SK-N-SH treated with all-trans-retinoic acid at 6 μM for 48 hours (cell line): ENCODE measurements around the gene UBA7.

Experiments used
- ARNTL ChIP-seq: fragments of 450-650 bp; formaldehyde crosslinking; IDR thresholded peaks from 2 replicates; pipeline ENCODE4 v1.5.0; 2020; ENCODE audit warnings: low read depth, mild to moderate bottlenecking, moderate library complexity, borderline replicate concordance
- CREB5 ChIP-seq: fragments of 250-450 bp; sonication (Bioruptor Pico); IDR thresholded peaks from 2 replicates; pipeline ENCODE4 v1.5.1; 2020; ENCODE audit warnings: low read depth, mild to moderate bottlenecking, moderate library complexity
- ESRRG ChIP-seq: fragments of 250-450 bp; sonication (Bioruptor Pico); IDR thresholded peaks from 2 replicates; pipeline ENCODE4 v1.6.1; 2021; ENCODE audit warnings: mild to moderate bottlenecking
- OSR1 ChIP-seq: fragments of 250-450 bp; sonication (Bioruptor Pico); IDR thresholded peaks from 2 replicates; pipeline ENCODE4 v1.8.0; 2022; ENCODE audit warnings: moderate library complexity, mild to moderate bottlenecking, inconsistent platforms
- TOX ChIP-seq: fragments of 250-450 bp; sonication (Bioruptor Pico); IDR thresholded peaks from 2 replicates; pipeline ENCODE4 v1.8.0; 2021; ENCODE audit warnings: mild to moderate bottlenecking, moderate library complexity, borderline replicate concordance
- ZC3H10 ChIP-seq: fragments of 250-450 bp; sonication (Bioruptor Pico); IDR thresholded peaks from 2 replicates; pipeline ENCODE4 v1.5.1; 2021; ENCODE audit warnings: mild to moderate bottlenecking, moderate library complexity
- ZFP3 ChIP-seq: fragments of 250-450 bp; sonication (Bioruptor Pico); IDR thresholded peaks from 2 replicates; pipeline ENCODE4 v1.5.0; 2020; ENCODE audit warnings: mild to moderate bottlenecking, moderate library complexity
- ZFP30 ChIP-seq: fragments of 450-650 bp; formaldehyde crosslinking; IDR thresholded peaks from 2 replicates; pipeline ENCODE4 v1.5.0; 2022; ENCODE audit warnings: mild to moderate bottlenecking, moderate library complexity

DNA sequence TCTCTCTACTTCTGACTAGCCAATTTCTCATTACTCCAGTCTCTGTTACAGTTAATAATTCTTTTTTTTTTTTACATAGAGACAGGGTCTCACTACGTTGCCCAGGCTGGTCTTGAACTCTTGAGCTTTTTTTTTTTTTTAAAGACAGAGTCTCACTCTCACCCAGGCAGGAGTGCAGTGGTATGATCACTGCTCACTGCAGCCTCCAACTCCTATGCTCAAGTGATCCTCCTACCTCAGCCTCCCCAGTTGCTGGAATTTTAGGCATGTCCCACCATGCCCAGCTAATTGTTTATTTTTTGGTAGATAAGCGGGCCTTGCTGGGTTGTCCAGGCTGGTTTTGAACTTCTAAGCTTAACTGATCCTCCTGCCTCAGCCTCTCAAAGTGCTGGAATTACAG, 41.0 kb downstream of the UBA7 start:
- TF ChIP-seq OSR1 (no peak), ZFP3 (CRISPR knock-in tag) (no peak), ESRRG (CRISPR knock-in tag) (no peak), ZC3H10 (no peak), ARNTL (CRISPR knock-in tag) (no peak), TOX (CRISPR knock-in tag) (no peak), ZFP30 (CRISPR knock-in tag) (no peak), CREB5 (CRISPR knock-in tag) (no peak)
